Ovary (tissue), 9 donors: ENCODE measurements around the gene SKIDA1. TPM values are rescaled to one million over a fixed set of nuclear protein-coding genes. Genes with fewer than 3 reads are reported as not detected.

Experiments used
- DNase-seq, 5 donors: peaks; one replicate each; pipeline ENCODE4 v3.0.0-alpha.2; 2019 to 2020
- H3K27ac ChIP-seq, 2 donors: fragments of 200-600 bp; one replicate each; pipeline versions ENCODE4 v1.5.1 to v1.8.0; 2019 to 2022
- H3K27me3 ChIP-seq: fragments of 200-600 bp; one replicate; pipeline ENCODE4 v1.8.0; 2022
- H3K36me3 ChIP-seq: fragments of 200-600 bp; sonication (generic); one replicate; pipeline ENCODE4 v1.5.1; 2019
- H3K4me1 ChIP-seq: one replicate; pipeline ENCODE4 v1.8.1; 2013; ENCODE audit warnings: mild to moderate bottlenecking, moderate library complexity; ENCODE audit not compliant: insufficient read depth
- H3K4me3 ChIP-seq: fragments of 200-600 bp; sonication (generic); one replicate; pipeline ENCODE4 v1.5.1; 2017
- H3K9me3 ChIP-seq, 2 donors: fragments of 200-600 bp in 1 of 2; sonication (generic) in 1 of 2; one replicate each; pipeline versions ENCODE4 v1.5.1 to v1.8.1; 2013 to 2019; ENCODE audit warnings: mild to moderate bottlenecking in 1 of 2, moderate library complexity in 1 of 2
- CTCF ChIP-seq, 3 donors: fragments of 450-650 bp in 2 of 3; fragments of 200-600 bp in 1 of 3; IDR thresholded peaks; one replicate each; pipeline versions ENCODE4 v1.5.1 to v1.8.0; 2016 to 2022; ENCODE audit warnings: antibody characterized with exemption in 3 of 3, mild to moderate bottlenecking in 1 of 3
- EP300 ChIP-seq: sonication (generic); formaldehyde crosslinking; IDR thresholded peaks from one replicate; pipeline ENCODE4 v1.6.1; 2017; ENCODE audit warnings: antibody characterized with exemption
- POLR2A ChIP-seq: fragments of 450-650 bp; IDR thresholded peaks from one replicate; pipeline ENCODE4 v1.6.1; 2017; ENCODE audit warnings: antibody characterized with exemption, mild to moderate bottlenecking, moderate library complexity
- WGBS, 3 donors: extraction: QIAGEN DNeasy Blood & Tissue Kit in 1 of 3; methylation state at CpG; one replicate each; pipeline versions ENCODE4 v1.1.5 to v1.1.7; 2013 to 2017; 5-methylcytosine and 5-hydroxymethylcytosine counted together
- intact Hi-C, 4 donors: fragments of 100-400 bp; cut with DNase I; formaldehyde crosslinking; loops; one replicate each; pipeline versions ENCODE4 v1.11.0 to v1.15.1; 2022 to 2023
- polyA plus RNA-seq, 2 donors: library from polyadenylated mRNA; stranded (reverse); fragments of 200-250 nt in 1 of 2; fragments of 350-450 nt in 1 of 2; fragmentation: Illumina TruSeq in 1 of 2; extraction: RNeasy Lipid Tissue Mini Kit (QIAGEN cat#74804) in 1 of 2; gene quantifications; one replicate each; pipeline ENCODE4 v1.2.3, GENCODE V29; 2013 to 2014
- total RNA-seq, 7 donors: library from RNA; depleted of rRNA in 2 of 7; stranded (reverse); fragments of >200 nt in 2 of 7; fragmentation: NEBNext Ultra II Directional in 3 of 7; extraction: Animal tissue kit (Norgen Biotek cat#: 25700) in 3 of 7; gene quantifications; one replicate each; pipeline versions ENCODE4 v1.1.0 to v1.2.4, GENCODE V29; 2016 to 2023
- donor health status: DM: no; HTN: no; CAD: no; lungs with moderate emphysema.
- donor health status: DM: no; HTN: no; CAD: no.
- donor health status: Bipolar disorder and iron deficiency.
- donor health status: DM: yes; HTN: yes; CAD: no.
- donor health status: DM: no; HTN: no; CAD: no.
- donor health status: DM: yes; HTN: yes; CAD: no.

Gene SKIDA1
- total and polyA plus RNA-seq, 9 donors = 1.1 to 4.2 (median 3.1) TPM

- DNase-seq = no peak
- Histone ChIP-seq H3K36me3 (no peaks in the 10 kb centered on the region), H3K4me1 (no peaks in the 10 kb centered on the region), H3K27ac (no peak overlapping the region), H3K9me3 (no peaks in the 10 kb centered on the region), H3K4me3 (no peak overlapping the region), H3K27me3 (no peaks in the 10 kb centered on the region)
- WGBS, 3 donors = 91 to 92% (median 91%) methylated on average over 3 of the region's 3 CpGs
- no peak for TF ChIP-seq EP300
- no peak for TF ChIP-seq POLR2A
- TF ChIP-seq CTCF (IDR thresholded peaks at IDR 0.05) = no peak
- intact Hi-C loops = loop anchor here in 1 of 4 donors (10.0 kb wide), 1 partner anchor 822 kb away; the partner anchor contains the start of gene BMI1
Observed at GRCh38 chr10:21502348-21502740, 23.1 kb downstream of the SKIDA1 start.

- DNase-seq = no peak
- Histone ChIP-seq H3K9me3 (no peaks in the 10 kb centered on the region), H3K27ac (no peak overlapping the region), H3K4me3 (no peak overlapping the region), H3K27me3 (no peaks in the 10 kb centered on the region), H3K36me3 (no peaks in the 10 kb centered on the region), H3K4me1 (no peaks in the 10 kb centered on the region)
- intact Hi-C loops = loop anchor here in 1 of 4 donors (10.0 kb wide), 1 partner anchor 823 kb away; the partner anchor contains the start of gene BMI1
- 94% methylated on average over 2 of the region's 2 CpGs for WGBS, 3 donors
- no peak for TF ChIP-seq POLR2A
- no peak for TF ChIP-seq EP300
- TF ChIP-seq CTCF (IDR thresholded peaks at IDR 0.05) = no peak
Observed at GRCh38 chr10:21501731-21502347, 23.6 kb downstream of the SKIDA1 start.

GRCh38 chr10:21501091-21501490 lies 24.4 kb downstream of the SKIDA1 start:
- WGBS, 3 donors = 97 to 99% (median 98%) methylated on average over 5 of the region's 5 CpGs
- Histone ChIP-seq H3K27me3 (no peaks in the 10 kb centered on the region), H3K27ac (no peak overlapping the region), H3K9me3 (no peaks in the 10 kb centered on the region), H3K4me3 (no peak overlapping the region), H3K36me3 (no peaks in the 10 kb centered on the region), H3K4me1 (no peaks in the 10 kb centered on the region)
- DNase-seq = no peak
- intact Hi-C loops = loop anchor here in 1 of 4 donors (10.0 kb wide), 1 partner anchor 824 kb away; the partner anchor contains the start of gene BMI1
- TF ChIP-seq CTCF (IDR thresholded peaks at IDR 0.05) = no peak
- TF ChIP-seq EP300 = no peak
- TF ChIP-seq POLR2A = no peak

DNA sequence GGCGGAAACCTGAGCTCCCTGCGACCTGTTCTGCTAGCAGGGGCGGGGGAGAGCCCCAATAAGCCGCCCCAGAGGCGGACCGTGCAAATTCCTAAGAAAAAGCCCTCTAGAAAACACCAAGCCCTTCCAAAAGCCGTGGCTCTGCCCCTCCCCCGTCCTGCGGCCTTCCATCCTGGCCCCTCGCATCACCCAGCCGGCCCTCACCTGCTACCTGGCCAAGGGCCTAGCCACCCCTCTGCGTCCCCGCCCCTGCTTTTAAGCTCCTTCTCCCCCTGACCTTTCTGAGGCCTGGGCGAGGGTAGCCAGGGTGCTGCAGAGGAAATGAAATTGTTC lies 24.9 kb downstream of the SKIDA1 start:
- intact Hi-C loops = loop anchor here in 1 of 4 donors (10.0 kb wide), 1 partner anchor 824 kb away; the partner anchor contains the start of gene BMI1
- Histone ChIP-seq H3K36me3 (no peaks in the 10 kb centered on the region), H3K9me3 (no peaks in the 10 kb centered on the region), H3K4me3 (no peak overlapping the region), H3K4me1 (no peaks in the 10 kb centered on the region), H3K27ac (no peak overlapping the region), H3K27me3 (no peaks in the 10 kb centered on the region)
- TF ChIP-seq EP300 (no peak), CTCF (IDR thresholded peaks at IDR 0.05) (no peak), POLR2A (no peak)
- WGBS, 3 donors = 75 to 88% (median 77%) methylated on average over 14 of the region's 14 CpGs
- DNase-seq = no peak
